Osteocyte (in vitro differentiated cells): ENCODE results near the gene PAFAH1B1. TPM values are rescaled to one million over a fixed set of nuclear protein-coding genes. Genes with fewer than 3 reads are reported as not detected.

Experiments
- DNase-seq: peaks from one replicate; pipeline ENCODE4 v3.0.0; 2021; ENCODE audit warnings: mixed read lengths; ENCODE audit not compliant: unreplicated experiment; ENCODE audit errors: extremely low spot score
- H3K27ac Mint-ChIP-seq: one replicate; pipeline ENCODE4 v1.8.0; 2021; ENCODE audit warnings: mild to moderate bottlenecking, mixed read lengths; ENCODE audit not compliant: unreplicated experiment
- H3K27me3 Mint-ChIP-seq: one replicate; pipeline ENCODE4 v1.8.0; 2021; ENCODE audit warnings: mixed read lengths; ENCODE audit not compliant: unreplicated experiment
- H3K36me3 Mint-ChIP-seq: one replicate; pipeline ENCODE4 v1.8.0; 2021; ENCODE audit warnings: mixed read lengths; ENCODE audit not compliant: unreplicated experiment
- H3K4me1 Mint-ChIP-seq: one replicate; pipeline ENCODE4 v1.8.0; 2021; ENCODE audit warnings: mixed read lengths; ENCODE audit not compliant: unreplicated experiment
- H3K4me3 Mint-ChIP-seq: one replicate; pipeline ENCODE4 v1.8.0; 2021; ENCODE audit warnings: mild to moderate bottlenecking, moderate library complexity, mixed read lengths; ENCODE audit not compliant: unreplicated experiment
- H3K9me3 Mint-ChIP-seq: one replicate; pipeline ENCODE4 v1.8.0; 2021; ENCODE audit warnings: mixed read lengths; ENCODE audit not compliant: unreplicated experiment
- CTCF ChIP-seq: fragments of 200-600 bp; sonication (generic); IDR thresholded peaks from 2 replicates; pipeline ENCODE4 v1.5.0; 2021; ENCODE audit warnings: antibody characterized with exemption, mild to moderate bottlenecking, moderate library complexity
- total RNA-seq: library from RNA; stranded (reverse); gene quantifications from 2 replicates; pipeline ENCODE4 v1.2.1, GENCODE V29; 2021

Gene PAFAH1B1
- total RNA-seq, 1 donor from 2014 or later = 138 TPM

- Mint-ChIP-seq H3K4me1 (peaks cover 44% of the 10 kb centered on the region), H3K4me3 (no peak overlapping the region), H3K36me3 (peaks cover 9% of the 10 kb centered on the region), H3K9me3 (no peaks in the 10 kb centered on the region), H3K27me3 (no peaks in the 10 kb centered on the region), H3K27ac (no peak overlapping the region)
- DNase-seq = no peak
- TF ChIP-seq CTCF = no peak
Measured at GRCh38 chr17:2609091-2609490, 15.6 kb downstream of the PAFAH1B1 start.

GRCh38 chr17:2610195-2611175, 17.0 kb downstream of the PAFAH1B1 start:
- TF ChIP-seq CTCF = no peak
- peaks cover 3% of the 10 kb centered on the region for H3K36me3 Mint-ChIP-seq
- no peaks in the 10 kb centered on the region for H3K27me3 Mint-ChIP-seq
- no peak overlapping the region for H3K4me3 Mint-ChIP-seq
- H3K4me1 Mint-ChIP-seq = peaks cover 43% of the 10 kb centered on the region
- no peak for DNase-seq
- no peaks in the 10 kb centered on the region for H3K9me3 Mint-ChIP-seq
- H3K27ac Mint-ChIP-seq = no peak overlapping the region

- Mint-ChIP-seq H3K9me3 (no peaks in the 10 kb centered on the region), H3K4me3 (no peak overlapping the region), H3K27ac (no peak overlapping the region), H3K36me3 (no peaks in the 10 kb centered on the region), H3K4me1 (peaks cover 42% of the 10 kb centered on the region), H3K27me3 (no peaks in the 10 kb centered on the region)
- no peak for TF ChIP-seq CTCF
- no peak for DNase-seq
Measured at GRCh38 chr17:2611627-2612026, 18.2 kb downstream of the PAFAH1B1 start.

- H3K36me3 Mint-ChIP-seq = peaks cover 4% of the 10 kb centered on the region
- DNase-seq = no peak
- no peak overlapping the region for H3K4me3 Mint-ChIP-seq
- no peaks in the 10 kb centered on the region for H3K9me3 Mint-ChIP-seq
- no peak overlapping the region for H3K27ac Mint-ChIP-seq
- no peaks in the 10 kb centered on the region for H3K27me3 Mint-ChIP-seq
- H3K4me1 Mint-ChIP-seq = peaks cover 44% of the 10 kb centered on the region
- no peak for TF ChIP-seq CTCF
Measured at GRCh38 chr17:2612630-2613029, 19.2 kb downstream of the PAFAH1B1 start.

- H3K27me3 Mint-ChIP-seq = no peaks in the 10 kb centered on the region
- H3K27ac Mint-ChIP-seq = no peak overlapping the region
- TF ChIP-seq CTCF = no peak
- no peak overlapping the region for H3K4me3 Mint-ChIP-seq
- no peaks in the 10 kb centered on the region for H3K9me3 Mint-ChIP-seq
- peaks cover 44% of the 10 kb centered on the region for H3K4me1 Mint-ChIP-seq
- no peak for DNase-seq
- H3K36me3 Mint-ChIP-seq = peaks cover 4% of the 10 kb centered on the region
Measured at GRCh38 chr17:2613089-2613808, 19.8 kb downstream of the PAFAH1B1 start.
